Measurements from ENCODE around the gene TPO.

GRCh38 chr2:1498176-1498575, 84.9 kb downstream of the TPO start:
- TF ChIP-seq CTCF (conservative IDR thresholded peaks at IDR 0.05 in 1 of 2, IDR thresholded peaks at IDR 0.05 in 1 of 2; ENCODE audit: extremely low read depth in 1 of 2, insufficient read depth in 1 of 2, low read depth in 1 of 2, low read length in 2 of 2), result no peak
- TF ChIP-seq EZH2 (IDR thresholded peaks at IDR 0.05; ENCODE audit: borderline replicate concordance, low read length), result no peak

Data from mammary epithelial cell (primary cell).